Measurements from ENCODE around the gene USO1.
A peak's percentile ranks its signal among the peaks of the same experiment; 100 is the strongest.
"Not testable (repeated sequence)": the region's sequence is repeated elsewhere in the genome, so short reads cannot be mapped to it uniquely, and the experiment has no call there.

The USO1 gene

DNA sequence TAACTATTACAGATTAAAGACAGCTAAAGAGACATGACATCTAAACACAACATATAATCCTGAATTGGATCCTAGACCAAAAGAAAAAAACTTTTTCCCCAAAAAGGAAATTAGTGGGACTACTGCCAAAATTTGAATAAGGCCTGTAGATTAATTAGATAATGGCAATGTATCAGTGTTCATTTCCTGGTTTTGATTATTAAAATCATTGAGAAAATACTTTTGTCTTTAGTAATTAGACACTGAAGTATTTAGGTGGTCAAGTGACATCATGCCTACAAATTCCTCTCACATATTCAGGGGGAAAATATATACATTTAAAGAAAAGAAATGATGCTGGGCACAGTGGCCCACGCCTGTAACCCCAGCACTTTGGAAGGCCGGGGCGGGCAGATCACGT is 10.4 kb upstream of the USO1 start:
- DNase-seq: no peak

DNA sequence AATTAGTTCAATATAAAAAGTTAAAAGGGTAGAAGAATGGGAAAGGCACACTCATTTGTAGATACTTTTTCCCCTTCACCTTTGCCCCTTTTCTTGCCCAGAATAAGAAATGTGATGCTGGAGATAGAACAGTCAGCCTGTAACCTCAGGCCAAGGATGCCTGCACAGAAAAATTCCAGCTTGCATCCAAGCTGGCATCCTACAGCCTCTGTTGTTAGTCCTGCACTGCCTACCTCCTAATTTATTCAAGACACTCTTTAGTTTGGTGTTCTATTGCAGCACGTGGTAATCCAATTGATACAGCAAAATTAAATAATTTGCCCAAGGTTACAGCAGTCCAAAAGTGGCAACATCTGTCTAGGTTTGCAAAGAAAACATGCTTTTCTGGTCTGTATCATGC is 9.7 kb upstream of the USO1 start:
- DNase-seq: no peak

DNA sequence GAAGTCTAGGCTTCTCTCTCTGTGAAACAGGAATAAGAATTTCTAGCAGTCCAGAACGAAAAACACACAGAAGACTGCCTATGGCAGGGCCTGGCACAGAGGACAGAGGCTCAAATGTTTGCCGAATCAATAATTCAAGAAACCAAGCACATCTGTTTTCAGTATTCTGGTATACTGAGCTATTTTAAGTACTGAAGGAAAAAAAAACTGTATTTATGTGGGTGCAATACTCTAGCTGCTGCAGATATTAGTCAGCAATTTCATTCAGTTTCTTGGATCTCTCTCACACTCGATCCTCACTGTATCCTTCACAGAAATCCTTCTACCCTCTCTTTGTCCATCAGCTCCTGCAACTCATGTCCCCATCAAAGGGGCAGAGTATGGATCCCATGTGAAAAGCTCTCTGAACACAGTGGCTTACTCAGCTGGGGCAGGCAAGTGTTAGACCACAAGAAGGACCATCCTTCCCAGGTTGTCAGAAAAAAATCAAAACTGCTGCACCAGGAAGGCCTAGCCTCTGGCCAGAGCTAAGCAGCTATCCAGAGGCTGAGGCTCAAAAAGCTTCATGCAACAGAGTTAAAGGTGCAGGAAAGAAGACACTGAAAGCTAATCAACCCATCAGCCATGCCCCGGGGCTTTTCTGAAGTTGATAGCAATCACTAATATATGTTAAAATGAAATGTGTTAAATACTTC is 9.1 kb upstream of the USO1 start:
- DNase-seq: no peak

DNA sequence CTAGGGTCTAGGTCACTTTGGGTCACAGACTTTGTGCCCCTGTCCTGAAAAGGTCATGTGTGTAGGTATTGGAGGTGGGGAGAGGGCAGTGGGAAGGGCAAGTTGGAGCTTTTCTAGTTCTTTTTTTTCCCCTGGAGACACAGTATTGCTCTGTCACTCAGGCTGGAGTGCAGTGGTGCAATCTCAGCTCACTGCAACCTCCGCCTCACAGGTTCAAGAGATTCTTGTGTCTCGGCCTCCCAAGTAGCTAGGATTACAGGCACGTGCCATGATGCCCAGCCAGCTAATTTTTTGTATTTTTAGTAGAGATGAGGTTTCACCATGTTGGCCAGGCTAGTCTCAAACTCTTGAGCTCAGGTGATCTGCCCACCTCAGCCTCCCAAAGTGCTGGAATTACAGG is 8.3 kb upstream of the USO1 start:
- not testable (repeated sequence) for DNase-seq

DNA sequence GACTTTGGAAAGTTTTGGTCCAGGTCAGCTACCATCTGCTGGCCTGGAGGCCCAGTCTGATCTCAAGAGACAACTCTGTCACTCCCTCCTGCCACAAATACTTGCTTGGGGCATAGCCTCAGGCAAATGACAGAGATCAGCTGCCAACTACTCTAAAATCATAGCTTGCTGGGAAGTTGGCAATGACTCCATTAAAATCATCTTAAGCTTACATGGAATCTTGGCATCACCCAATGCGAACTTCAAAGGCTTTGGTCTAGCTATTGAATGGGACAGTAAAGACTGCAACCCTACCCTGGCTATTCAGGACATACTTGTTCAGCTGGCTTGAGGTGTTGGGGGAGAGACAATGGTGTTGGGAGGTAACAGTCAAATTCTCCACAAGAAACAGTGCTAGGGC is 7.0 kb upstream of the USO1 start:
- no peak for DNase-seq

DNA sequence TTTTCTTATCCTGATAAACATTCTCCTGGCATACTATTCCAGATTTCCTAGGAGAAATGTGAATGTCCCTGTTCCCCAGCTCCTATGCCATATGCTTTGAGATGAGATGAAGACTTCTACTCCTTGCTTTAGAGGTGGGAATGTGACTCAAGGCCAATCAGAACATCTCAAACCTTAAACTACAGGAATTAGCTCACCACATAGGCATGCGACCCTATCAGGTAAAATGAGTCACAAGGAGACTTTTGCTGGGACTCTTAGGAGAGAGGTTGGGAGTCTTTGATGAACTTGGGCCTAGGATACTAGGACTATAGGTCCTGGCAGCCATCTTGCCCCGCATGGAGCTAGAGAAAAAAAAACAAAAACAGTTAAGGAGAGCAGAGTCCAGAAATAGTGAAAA is 5.8 kb upstream of the USO1 start:
- no peak for DNase-seq

DNA sequence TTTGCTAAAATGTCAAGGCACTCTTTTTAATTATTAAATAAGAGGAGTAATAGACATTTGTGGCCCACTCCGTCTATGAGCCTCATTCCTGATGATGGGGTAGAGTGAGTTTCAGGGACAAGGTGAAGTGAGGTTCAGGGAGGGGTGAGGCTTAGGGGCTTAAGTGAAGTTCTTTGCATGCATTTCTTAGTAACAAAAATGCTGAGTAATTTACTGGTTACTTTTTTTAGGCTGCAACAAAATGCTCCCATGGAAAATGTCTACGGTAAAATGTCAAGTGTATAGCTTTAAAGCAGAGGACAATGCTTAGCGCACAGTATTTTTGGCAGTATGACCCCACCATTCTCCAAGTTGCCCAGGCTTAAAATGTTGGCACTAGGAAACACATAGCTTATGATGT is 2.0 kb upstream of the USO1 start:
- no peak for DNase-seq

DNA sequence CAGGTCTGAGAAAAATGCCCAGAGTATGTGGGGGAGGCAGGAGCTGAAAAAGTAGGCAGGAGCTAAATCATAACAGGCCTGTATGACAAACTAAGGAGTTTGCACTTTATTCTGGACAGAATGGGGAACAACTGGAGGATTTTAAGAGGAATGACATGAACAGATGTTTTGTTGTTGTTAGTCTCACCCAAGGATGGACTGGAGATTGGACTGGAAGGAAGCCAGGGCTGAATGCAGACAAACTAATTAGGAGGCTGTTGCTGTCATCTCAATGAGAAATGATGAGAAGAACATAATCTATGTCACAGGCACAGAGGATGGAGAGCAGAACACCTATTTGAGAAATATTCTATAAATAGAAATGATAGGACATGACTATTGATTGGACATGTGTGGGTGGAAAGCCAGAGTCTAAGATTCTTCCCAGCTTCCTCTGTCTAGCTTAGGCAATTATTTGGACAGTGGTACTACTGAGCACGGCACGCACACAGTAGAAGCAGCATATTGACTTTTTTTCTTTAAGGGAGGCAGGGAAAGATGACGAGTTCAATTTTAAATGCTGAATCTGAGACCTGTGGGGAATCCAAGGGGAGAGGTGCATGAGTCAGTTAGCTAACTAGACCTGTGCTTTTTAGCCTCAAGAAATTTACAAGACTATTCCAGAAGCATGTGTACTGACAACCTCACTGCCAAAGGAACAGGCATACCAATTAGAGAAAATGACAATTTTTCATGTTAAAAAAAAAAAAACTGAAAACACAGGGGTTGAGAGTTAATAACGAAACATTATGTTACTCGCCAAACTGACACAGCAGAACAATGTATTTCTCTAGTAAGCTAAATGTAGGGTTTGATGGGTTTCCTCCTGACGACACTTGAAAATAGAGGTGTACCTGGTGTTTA is 963 bp upstream of the USO1 start:
- no peak for DNase-seq

DNA sequence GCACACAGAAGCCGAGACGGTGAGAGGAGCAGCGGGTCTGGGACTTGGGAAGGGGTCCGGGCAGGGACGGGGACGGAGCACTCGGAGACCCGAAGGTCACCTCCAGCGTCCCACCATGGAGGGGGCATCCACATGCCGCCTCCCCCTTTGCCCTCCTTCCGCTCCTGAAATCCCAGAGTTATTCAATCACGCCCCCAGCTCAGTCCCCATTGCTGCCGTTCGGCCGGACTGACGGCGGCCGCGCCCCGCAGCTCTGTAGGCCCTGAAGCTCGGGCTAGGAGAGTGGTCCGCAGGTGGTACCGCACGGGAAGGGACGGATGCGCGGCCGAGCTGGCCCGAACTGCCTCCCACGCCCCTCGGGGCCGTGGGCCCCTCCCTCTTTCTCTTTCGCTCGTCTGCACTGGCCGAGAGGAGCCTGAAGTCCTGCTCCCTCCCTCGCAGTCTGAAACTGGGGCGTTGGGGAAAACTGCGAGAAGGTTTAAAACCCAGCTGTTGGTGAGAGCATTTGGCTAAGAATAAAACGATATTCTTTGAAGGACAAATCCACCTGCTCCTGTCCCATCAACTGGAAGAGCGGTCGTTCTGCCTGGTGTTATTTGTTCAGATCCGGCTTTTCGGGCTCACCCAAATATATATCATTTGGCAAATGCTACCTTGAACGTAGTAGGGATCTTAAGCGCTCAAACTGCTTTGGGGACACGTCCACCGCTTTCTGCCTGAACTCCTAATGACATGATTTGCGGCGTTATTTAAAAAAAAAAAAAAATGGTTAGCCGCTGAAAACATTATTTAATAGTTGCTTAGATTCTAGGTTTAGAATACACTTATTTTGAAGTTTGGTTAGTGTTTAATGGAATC is 719 bp downstream of the USO1 start:
- peak; percentile 28 to 43 for DNase-seq

DNA sequence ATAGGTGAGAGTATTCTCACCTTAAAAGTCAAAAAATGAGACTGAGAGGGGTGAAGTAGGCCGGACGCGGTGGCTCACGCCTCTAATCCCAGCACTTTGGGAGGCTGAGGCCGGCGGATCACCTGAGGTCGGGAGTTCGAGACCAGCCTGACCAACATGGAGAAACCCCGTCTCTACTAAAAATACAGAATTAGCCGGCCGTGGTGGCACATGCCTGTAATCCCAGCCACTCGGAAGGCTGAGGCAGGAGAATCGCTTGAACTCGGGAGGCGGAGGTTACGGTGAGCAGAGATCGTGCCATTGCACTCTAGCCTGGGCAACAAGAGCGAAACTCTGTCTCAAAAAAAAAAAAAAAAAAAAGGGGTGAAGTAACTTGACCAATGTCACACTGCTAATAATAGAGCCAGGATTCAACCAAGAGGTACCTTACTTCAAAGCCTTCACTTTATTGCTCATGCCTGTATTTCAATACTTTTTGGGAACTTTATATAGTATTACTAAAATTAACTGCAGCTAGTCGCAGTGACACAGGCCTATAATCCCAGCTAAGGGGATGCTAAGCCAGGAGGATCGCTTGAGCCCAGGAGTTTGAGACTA is 1.7 kb downstream of the USO1 start:
- not testable (repeated sequence) for DNase-seq

DNA sequence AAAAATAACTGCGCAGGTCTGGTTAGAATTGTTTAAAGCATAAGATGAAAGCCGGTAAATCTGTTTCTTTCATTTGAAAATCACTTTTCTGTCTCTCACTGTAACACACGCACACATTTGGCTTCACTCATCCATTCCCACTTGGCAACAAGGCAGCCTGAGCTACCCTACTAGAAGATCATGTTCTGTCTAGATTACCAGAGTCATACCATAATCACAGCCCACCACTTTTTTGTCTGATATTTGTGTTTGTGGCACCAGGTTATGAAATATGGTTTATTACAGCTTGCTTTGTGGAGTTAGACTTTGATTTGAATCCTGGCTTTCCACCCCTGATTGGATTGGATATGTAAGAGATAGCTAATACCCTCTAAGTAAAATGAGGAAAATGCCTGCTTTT is 2.2 kb downstream of the USO1 start:
- no peak for DNase-seq

DNA sequence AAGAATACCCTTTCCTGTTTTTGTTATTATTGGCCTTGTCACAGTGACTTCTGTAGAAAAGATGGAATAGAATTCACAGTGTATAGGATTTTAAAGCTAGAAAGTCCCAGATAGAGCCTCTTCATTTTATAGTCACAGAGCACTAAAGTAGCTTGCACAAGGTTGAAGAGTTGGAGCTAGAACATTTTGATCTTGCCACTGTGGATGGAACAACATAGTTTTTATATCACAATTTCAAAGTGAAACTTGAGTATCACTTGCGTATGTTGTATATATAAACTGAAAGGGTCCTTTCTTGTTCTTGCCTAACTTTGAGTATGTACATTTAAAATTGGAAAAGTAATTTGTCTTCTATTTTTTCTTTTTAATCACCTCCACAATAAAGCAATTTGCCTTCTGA is 2.7 kb downstream of the USO1 start:
- no peak for DNase-seq

DNA sequence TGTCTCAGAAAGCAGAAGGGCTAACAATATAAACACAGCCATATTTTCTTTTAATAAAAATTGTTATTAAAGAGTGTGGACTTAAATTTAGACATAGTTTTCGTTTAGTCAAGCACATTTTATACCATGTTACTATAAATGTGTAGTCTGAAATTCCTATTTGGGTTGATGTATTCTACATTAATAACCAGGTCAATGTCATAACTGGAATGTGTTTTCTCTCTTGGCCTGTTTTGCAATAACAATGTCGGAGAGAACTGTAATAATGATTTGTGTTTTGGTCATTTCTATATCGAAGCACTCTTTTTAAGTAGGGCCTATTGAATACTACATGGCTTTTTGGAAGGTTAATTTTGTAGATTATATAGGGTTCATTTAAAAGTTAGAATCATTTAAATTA is 5.5 kb downstream of the USO1 start:
- DNase-seq: no peak

DNA sequence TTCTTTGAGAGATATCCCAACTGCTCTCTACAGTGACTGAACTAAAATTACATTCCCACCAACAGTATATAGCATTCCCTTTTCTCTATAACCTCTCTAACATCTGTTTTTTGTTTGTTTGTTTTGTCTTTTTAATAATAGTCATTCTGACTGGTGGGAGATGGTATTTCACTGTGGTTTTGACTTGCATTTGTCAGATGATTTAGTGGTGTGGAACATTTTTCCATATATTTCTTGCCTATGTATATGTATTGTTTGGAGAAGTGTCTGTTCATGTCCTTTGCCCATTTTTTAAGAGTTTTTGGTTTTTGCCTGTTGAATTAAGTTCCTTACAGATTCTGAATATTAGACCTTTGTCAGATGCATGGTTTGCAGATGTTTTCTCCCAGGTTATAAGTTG is 9.0 kb downstream of the USO1 start:
- DNase-seq: no peak

DNA sequence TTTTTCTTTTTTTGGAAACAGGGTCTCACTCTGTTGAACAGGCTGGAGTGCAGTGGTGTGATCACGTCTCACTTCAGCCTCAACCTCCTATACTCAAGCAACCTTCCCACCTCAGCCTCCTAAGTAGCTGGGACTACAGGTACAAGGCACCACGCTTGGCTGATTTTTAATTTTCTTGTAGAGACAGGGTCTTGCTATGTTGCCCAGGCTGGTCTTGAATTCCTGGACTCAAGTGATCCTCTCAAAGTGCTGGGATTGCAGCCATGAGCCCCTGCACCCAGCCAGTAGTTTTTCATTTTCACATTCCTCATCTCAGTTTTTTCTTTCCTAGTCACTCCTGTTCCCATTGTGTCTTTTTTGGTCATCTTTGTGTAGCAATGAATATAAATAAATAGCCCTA is 11.1 kb downstream of the USO1 start:
- no peak for DNase-seq

DNA sequence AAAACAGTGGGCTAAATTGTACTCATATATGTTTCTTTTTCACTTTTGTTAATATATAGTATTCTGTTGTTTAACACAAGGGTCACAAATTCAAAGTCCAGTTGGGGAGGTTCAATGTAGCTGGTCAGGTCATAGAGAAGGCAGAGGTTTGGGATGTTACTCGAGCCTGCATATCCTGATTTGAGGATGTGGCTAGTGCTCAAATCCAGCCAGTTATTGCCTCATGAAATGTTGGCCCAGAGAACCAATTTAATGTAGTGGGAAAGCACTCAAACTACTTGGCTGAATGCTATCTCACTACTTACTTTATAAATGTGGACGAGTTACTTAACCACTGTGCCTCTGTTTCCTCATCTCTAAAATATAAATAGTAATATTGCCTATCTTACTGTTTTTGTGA is 12.5 kb downstream of the USO1 start:
- no peak for DNase-seq

DNA sequence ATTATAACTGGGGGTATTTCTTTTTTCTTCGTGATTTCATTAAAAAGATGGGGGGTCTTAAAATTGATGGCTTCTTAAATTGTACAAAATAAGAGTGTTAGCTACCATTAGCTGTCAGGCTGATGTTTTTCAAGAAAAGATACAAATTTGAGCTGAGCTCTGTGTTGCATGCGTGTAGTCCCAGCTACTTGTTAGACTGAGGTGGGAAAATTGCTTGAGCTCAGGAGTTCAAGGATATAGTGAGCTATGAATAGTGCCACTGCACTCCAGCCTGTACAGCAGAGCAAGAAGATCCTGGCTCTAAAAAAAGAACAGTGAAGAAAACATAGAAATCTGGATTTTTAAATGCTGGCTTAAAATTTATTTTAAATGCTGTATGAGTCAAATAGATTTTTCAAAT is 13.0 kb downstream of the USO1 start:
- DNase-seq: no peak

DNA sequence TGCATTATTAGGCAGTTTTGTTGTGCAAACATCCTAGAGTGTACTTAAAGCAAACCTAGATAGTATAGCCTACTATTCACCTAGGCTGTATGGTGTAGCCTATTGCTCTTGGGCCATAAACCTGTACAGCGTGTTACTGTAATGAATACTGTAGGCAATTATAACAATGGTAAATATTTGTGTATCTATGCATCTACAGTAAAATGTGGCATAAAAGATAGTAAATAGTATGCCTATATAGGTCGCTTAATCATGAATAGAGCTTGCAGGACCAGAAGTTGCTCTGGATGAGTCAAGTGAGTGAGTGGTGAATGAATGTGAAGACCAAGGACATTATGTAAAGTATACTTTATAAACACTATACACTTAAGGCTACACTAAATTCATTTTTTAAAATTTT is 16.6 kb downstream of the USO1 start:
- no peak for DNase-seq

DNA sequence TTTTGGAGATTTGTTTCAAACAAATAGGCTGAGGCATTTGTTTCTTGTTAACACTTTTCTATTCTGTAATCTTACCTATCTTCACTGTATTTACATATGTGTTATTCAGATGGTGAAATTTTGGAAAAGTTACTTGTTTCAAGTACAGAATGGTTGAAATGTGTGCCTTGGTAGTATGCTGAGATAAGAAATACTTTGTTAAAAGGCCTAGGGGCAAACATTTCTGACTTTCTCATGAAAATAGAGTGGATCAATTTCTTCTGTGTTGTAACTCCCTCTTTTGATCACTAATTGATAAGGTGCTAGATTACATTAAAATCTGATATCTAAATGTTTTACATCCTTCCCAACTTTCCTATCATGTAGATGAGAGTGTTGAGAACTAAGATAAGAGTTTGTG is 18.1 kb downstream of the USO1 start:
- no peak for DNase-seq

DNA sequence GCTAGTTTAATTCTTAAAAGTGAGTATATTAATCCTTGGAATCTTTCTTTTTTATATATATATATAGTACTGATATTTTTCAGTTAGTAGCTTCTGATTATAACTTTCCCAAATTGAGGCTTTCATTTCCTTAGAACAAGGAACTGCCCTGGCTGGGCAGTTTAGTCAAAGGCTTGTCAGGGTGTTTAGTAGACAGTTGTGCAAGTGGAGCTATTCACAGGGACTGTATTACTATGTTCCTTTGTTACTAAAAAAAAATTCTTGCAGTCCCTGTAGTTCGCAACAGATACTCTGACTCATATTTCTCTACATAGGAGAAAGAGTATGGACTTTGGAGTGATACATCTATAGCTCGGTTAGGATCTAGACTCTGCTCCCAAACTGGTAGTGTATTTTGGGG is 20.8 kb downstream of the USO1 start:
- DNase-seq: no peak

DNA sequence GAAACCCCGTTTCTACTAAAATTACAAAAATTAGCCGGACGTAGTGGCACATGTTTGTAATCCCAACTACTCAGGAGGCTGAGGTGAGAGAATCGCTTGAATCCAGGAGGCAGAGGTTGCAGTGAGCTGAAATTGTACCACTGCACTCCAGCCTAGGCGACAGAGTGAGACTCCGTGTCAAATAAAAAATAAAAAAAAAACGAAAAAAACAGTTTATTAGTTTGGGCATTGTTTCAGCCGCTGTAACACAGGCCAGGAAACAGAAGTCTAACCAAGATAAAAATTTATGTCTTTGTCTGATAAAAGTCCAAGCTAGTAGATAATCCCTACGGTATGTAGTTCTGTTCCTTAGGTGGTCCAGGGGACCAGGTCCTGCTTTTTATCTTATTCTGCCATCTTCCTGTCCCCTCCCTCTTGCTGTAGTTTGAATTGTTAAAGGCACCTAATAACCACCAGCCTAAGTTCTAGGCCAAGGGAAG is 21.4 kb downstream of the USO1 start:
- DNase-seq: no peak

DNA sequence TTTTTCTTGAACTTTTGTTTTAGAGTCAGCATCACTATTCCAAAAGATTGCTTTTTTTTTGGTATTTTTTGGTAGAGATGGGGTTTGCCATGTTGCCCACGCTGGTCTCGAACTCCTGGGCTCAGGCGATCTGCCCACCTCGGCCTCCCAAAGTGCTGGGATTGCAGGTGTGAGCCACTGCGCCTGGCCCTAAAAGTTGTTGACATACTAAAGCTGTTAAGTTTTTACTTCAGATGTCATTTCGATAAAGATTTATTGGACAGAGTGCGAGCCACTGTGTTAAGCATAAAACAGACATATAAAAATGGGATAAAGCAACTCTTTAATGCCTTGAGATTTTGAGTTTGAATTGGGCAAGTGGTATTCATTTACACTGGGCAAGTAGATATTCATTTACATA is 28.3 kb downstream of the USO1 start:
- no peak for DNase-seq

DNA sequence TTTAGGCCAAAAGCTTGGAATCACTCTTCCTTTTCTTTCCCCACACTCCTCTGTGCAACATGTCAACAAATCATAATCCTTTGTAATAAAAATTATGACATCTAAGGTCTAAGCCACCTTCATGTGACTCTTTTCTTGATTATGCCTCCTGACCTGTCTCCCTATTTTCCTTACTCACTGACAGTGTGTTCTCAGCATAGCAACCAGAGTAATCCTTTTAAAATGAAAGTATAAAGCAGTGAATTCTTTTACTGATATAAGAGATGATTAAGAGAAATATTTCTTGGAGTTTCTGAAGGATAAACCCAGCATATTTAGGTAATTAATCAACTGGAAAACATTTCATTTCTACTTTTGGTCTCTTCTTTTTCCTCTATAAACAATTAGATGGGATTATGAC is 44.7 kb downstream of the USO1 start:
- no peak for DNase-seq
